ENCODE data around the gene WASHC3. TPM values are rescaled to one million over a fixed set of nuclear protein-coding genes. Genes with fewer than 3 reads are reported as not detected.
"Not testable (repeated sequence)": the region's sequence is repeated elsewhere in the genome, so short reads cannot be mapped to it uniquely, and the experiment has no call there.

Gene WASHC3
- total RNA-seq, 2 experiments from 2014 or later, result 32.4 to 36.8 TPM

GRCh38 chr12:102026728-102027127 is 35.1 kb downstream of the WASHC3 start:
- Mint-ChIP-seq H3K4me1 (no peaks in the 10 kb centered on the region), H3K9me3 (ENCODE audit: low read depth) (no peaks in the 10 kb centered on the region), H3K27ac (no peak overlapping the region), H3K4me3 (no peak overlapping the region), H3K36me3 (peaks cover 19% of the 10 kb centered on the region), H3K27me3 (no peaks in the 10 kb centered on the region)
- ATAC-seq (no peak), DNase-seq (no peak)
- CTCF ChIA-PET, result no interaction called here

GRCh38 chr12:102024765-102025164 is 37.0 kb downstream of the WASHC3 start:
- CTCF ChIA-PET, result no interaction called here
- Mint-ChIP-seq H3K27me3 (no peaks in the 10 kb centered on the region), H3K4me3 (no peak overlapping the region), H3K27ac (no peak overlapping the region), H3K36me3 (peaks cover 19% of the 10 kb centered on the region), H3K4me1 (no peaks in the 10 kb centered on the region), H3K9me3 (ENCODE audit: low read depth) (no peaks in the 10 kb centered on the region)
- no peak for ATAC-seq
- no peak for DNase-seq

GRCh38 chr12:102023343-102023930 is 38.4 kb downstream of the WASHC3 start:
- Mint-ChIP-seq H3K36me3 (peaks cover 16% of the 10 kb centered on the region), H3K27ac (no peak overlapping the region), H3K27me3 (no peaks in the 10 kb centered on the region), H3K4me3 (no peak overlapping the region), H3K4me1 (no peaks in the 10 kb centered on the region), H3K9me3 (ENCODE audit: low read depth) (no peaks in the 10 kb centered on the region)
- no peak for ATAC-seq
- CTCF ChIA-PET, result no interaction called here
- DNase-seq, result no peak

- peaks cover 23% of the 10 kb centered on the region for H3K36me3 Mint-ChIP-seq
- no peaks in the 10 kb centered on the region for H3K9me3 Mint-ChIP-seq (ENCODE audit: low read depth)
Observed at GRCh38 chr12:102022286-102022685, 39.5 kb downstream of the WASHC3 start.

GRCh38 chr12:102021540-102022246 is 40.1 kb downstream of the WASHC3 start:
- DNase-seq, result no peak
- no peak for ATAC-seq
- Mint-ChIP-seq H3K36me3 (peaks cover 25% of the 10 kb centered on the region), H3K4me1 (no peaks in the 10 kb centered on the region), H3K27me3 (no peaks in the 10 kb centered on the region), H3K9me3 (ENCODE audit: low read depth) (no peaks in the 10 kb centered on the region), H3K27ac (no peak overlapping the region), H3K4me3 (no peak overlapping the region)
- CTCF ChIA-PET, result no interaction called here

More at GRCh38 chr12:102022286-102022685, 39.5 kb downstream of the WASHC3 start:
- DNase-seq, result no peak
- H3K27me3 Mint-ChIP-seq, result no peaks in the 10 kb centered on the region
- no peak overlapping the region for H3K27ac Mint-ChIP-seq
- H3K4me3 Mint-ChIP-seq, result no peak overlapping the region
- no peaks in the 10 kb centered on the region for H3K4me1 Mint-ChIP-seq
- CTCF ChIA-PET, result no interaction called here
- no peak for ATAC-seq

GRCh38 chr12:102018607-102019006 is 43.2 kb downstream of the WASHC3 start:
- ATAC-seq; H3K27ac Mint-ChIP-seq; H3K4me1 Mint-ChIP-seq; DNase-seq; CTCF ChIA-PET; H3K9me3 Mint-ChIP-seq (ENCODE audit: low read depth); H3K27me3 Mint-ChIP-seq; H3K4me3 Mint-ChIP-seq: not testable (repeated sequence)
- H3K36me3 Mint-ChIP-seq, result peaks cover 18% of the 10 kb centered on the region

GRCh38 chr12:102016472-102016871 is 45.3 kb downstream of the WASHC3 start:
- H3K27ac Mint-ChIP-seq, result no peak overlapping the region
- ATAC-seq (peak; percentile 61), DNase-seq (no peak)
- CTCF ChIA-PET, result no interaction called here
- no peaks in the 10 kb centered on the region for H3K4me1 Mint-ChIP-seq
- H3K27me3 Mint-ChIP-seq, result no peaks in the 10 kb centered on the region
- no peak overlapping the region for H3K4me3 Mint-ChIP-seq
- H3K36me3 Mint-ChIP-seq, result peaks cover 15% of the 10 kb centered on the region
- no peaks in the 10 kb centered on the region for H3K9me3 Mint-ChIP-seq (ENCODE audit: low read depth)

- ATAC-seq (no peak), DNase-seq (no peak)
- no peak overlapping the region for H3K27ac Mint-ChIP-seq
- peaks cover 11% of the 10 kb centered on the region for H3K36me3 Mint-ChIP-seq
- no peaks in the 10 kb centered on the region for H3K9me3 Mint-ChIP-seq (ENCODE audit: low read depth)
- no peak overlapping the region for H3K4me3 Mint-ChIP-seq
- H3K27me3 Mint-ChIP-seq, result no peaks in the 10 kb centered on the region
- no peaks in the 10 kb centered on the region for H3K4me1 Mint-ChIP-seq
- CTCF ChIA-PET, result no interaction called here
Observed at GRCh38 chr12:102010265-102010994, 51.4 kb downstream of the WASHC3 start.

GRCh38 chr12:102009796-102010195 is 52.0 kb downstream of the WASHC3 start:
- no peaks in the 10 kb centered on the region for H3K4me1 Mint-ChIP-seq
- no peak overlapping the region for H3K27ac Mint-ChIP-seq
- DNase-seq, result no peak
- H3K36me3 Mint-ChIP-seq, result peaks cover 9% of the 10 kb centered on the region
- H3K4me3 Mint-ChIP-seq, result no peak overlapping the region
- CTCF ChIA-PET, result no interaction called here
- no peak for ATAC-seq
- no peaks in the 10 kb centered on the region for H3K27me3 Mint-ChIP-seq
- H3K9me3 Mint-ChIP-seq (ENCODE audit: low read depth), result no peaks in the 10 kb centered on the region

GRCh38 chr12:102008615-102009126 is 53.1 kb downstream of the WASHC3 start:
- H3K4me1 Mint-ChIP-seq, result no peaks in the 10 kb centered on the region
- ATAC-seq, result no peak
- no peak overlapping the region for H3K4me3 Mint-ChIP-seq
- CTCF ChIA-PET, result no interaction called here
- H3K27ac Mint-ChIP-seq, result no peak overlapping the region
- H3K27me3 Mint-ChIP-seq, result no peaks in the 10 kb centered on the region
- peaks cover 9% of the 10 kb centered on the region for H3K36me3 Mint-ChIP-seq
- no peak for DNase-seq
- H3K9me3 Mint-ChIP-seq (ENCODE audit: low read depth), result no peaks in the 10 kb centered on the region

- CTCF ChIA-PET, result interaction anchor here (1.2 kb wide), 1 partner anchor 67 kb away, joined by 3 read pairs; no protein-coding TSS in a partner anchor
- peaks cover 2% of the 10 kb centered on the region for H3K36me3 Mint-ChIP-seq
- H3K4me1 Mint-ChIP-seq, result no peaks in the 10 kb centered on the region
- DNase-seq, result no peak
- H3K27ac Mint-ChIP-seq, result no peak overlapping the region
- H3K27me3 Mint-ChIP-seq, result no peaks in the 10 kb centered on the region
- no peak overlapping the region for H3K4me3 Mint-ChIP-seq
- ATAC-seq, result no peak
- no peaks in the 10 kb centered on the region for H3K9me3 Mint-ChIP-seq (ENCODE audit: low read depth)
Observed at GRCh38 chr12:102005256-102005655, 56.5 kb downstream of the WASHC3 start.

GRCh38 chr12:101997102-101997501 is 64.7 kb downstream of the WASHC3 start:
- peaks cover 10% of the 10 kb centered on the region for H3K27me3 Mint-ChIP-seq
- no peaks in the 10 kb centered on the region for H3K9me3 Mint-ChIP-seq (ENCODE audit: low read depth)
- CTCF ChIA-PET, result no interaction called here
- no peaks in the 10 kb centered on the region for H3K4me1 Mint-ChIP-seq
- H3K27ac Mint-ChIP-seq, result no peak overlapping the region
- DNase-seq (no peak), ATAC-seq (no peak)
- H3K4me3 Mint-ChIP-seq, result no peak overlapping the region
- no peaks in the 10 kb centered on the region for H3K36me3 Mint-ChIP-seq

- DNase-seq, result no peak
- peaks cover 23% of the 10 kb centered on the region for H3K27me3 Mint-ChIP-seq
- CTCF ChIA-PET, result no interaction called here
- H3K4me3 Mint-ChIP-seq, result no peak overlapping the region
- H3K4me1 Mint-ChIP-seq, result no peaks in the 10 kb centered on the region
- H3K36me3 Mint-ChIP-seq, result no peaks in the 10 kb centered on the region
- H3K27ac Mint-ChIP-seq, result no peak overlapping the region
- ATAC-seq, result no peak
- no peaks in the 10 kb centered on the region for H3K9me3 Mint-ChIP-seq (ENCODE audit: low read depth)
Observed at GRCh38 chr12:101995684-101996083, 66.1 kb downstream of the WASHC3 start.

- H3K36me3 Mint-ChIP-seq, result no peaks in the 10 kb centered on the region
- H3K4me3 Mint-ChIP-seq, result no peak overlapping the region
- H3K27ac Mint-ChIP-seq, result no peak overlapping the region
- H3K27me3 Mint-ChIP-seq, result peaks cover 39% of the 10 kb centered on the region
- H3K9me3 Mint-ChIP-seq (ENCODE audit: low read depth), result no peaks in the 10 kb centered on the region
- ATAC-seq, result no peak
- no peaks in the 10 kb centered on the region for H3K4me1 Mint-ChIP-seq
- CTCF ChIA-PET, result no interaction called here
- no peak for DNase-seq
Observed at GRCh38 chr12:101992091-101992490, 69.7 kb downstream of the WASHC3 start.
